Panc1 (cell line): ENCODE measurements around the gene RANGAP1. TPM values are rescaled to one million over a fixed set of nuclear protein-coding genes. Genes with fewer than 3 reads are reported as not detected.
A peak's percentile ranks its signal among the peaks of the same experiment; 100 is the strongest.

Experiments used
- ATAC-seq: fragments of 200-7000 bp; cut with Tn5 transposase; 2 replicates; pipeline ENCODE4 v1.9.1; 2020; ENCODE audit warnings: mild to moderate bottlenecking, moderate library complexity
- BruUV-seq: library from RNA; stranded (reverse); fragments of 400-500 nt; replicated peaks from 2 replicates; lab custom pipeline; 2021; lab: Mats Ljungman, UMichigan
- CTCF ChIA-PET: fragments of 300-600 bp; sonication (Branson Sonifier 250); formaldehyde crosslinking; loops from one replicate; lab custom pipeline; 2022; ENCODE audit warnings: antibody characterized with exemption; lab: Charles Lee
- POLR2A ChIA-PET: fragments of 300-600 bp; sonication (Branson Sonifier 250); formaldehyde crosslinking; loops from one replicate; lab custom pipeline; 2022; ENCODE audit warnings: antibody characterized with exemption; lab: Charles Lee
- DNase-seq: peaks from one replicate; pipeline ENCODE4 v3.0.0-alpha.2; 2010; ENCODE audit warnings: low read depth, low spot score
- H3K27ac ChIP-seq: 2 replicates; pipeline ENCODE4 v1.5.1; 2011; ENCODE audit warnings: mild to moderate bottlenecking, low read length, inconsistent platforms
- H3K27me3 ChIP-seq: fragments of 200-500 bp; sonication (Bioruptor generic); 2 replicates; pipeline ENCODE4 v1.6.0; 2014; ENCODE audit warnings: low read length, inconsistent platforms; ENCODE audit not compliant: control insufficient read depth, insufficient read depth
- H3K36me3 ChIP-seq: fragments of 200-500 bp; sonication (Bioruptor generic); 2 replicates; pipeline ENCODE4 v1.5.1; 2014; ENCODE audit warnings: inconsistent platforms, mild to moderate bottlenecking, low read length, moderate library complexity; ENCODE audit not compliant: control insufficient read depth, insufficient read depth
- H3K4me1 ChIP-seq: 2 replicates; pipeline ENCODE4 v1.5.1; 2011; ENCODE audit warnings: inconsistent platforms, mild to moderate bottlenecking, low read length, moderate library complexity; ENCODE audit not compliant: control insufficient read depth, insufficient read depth
- H3K4me3 ChIP-seq, 2 experiments: 2 replicates each; pipeline ENCODE4 v1.5.1; 2011 to 2012; ENCODE audit warnings: low read depth in 2 of 2, low read length in 2 of 2, mild to moderate bottlenecking in 2 of 2, inconsistent platforms in 1 of 2, moderate library complexity in 1 of 2
- H3K9me3 ChIP-seq: fragments of 200-500 bp; sonication (Bioruptor generic); 2 replicates; pipeline ENCODE4 v1.5.1; 2014; ENCODE audit warnings: low read depth, mild to moderate bottlenecking, inconsistent platforms, low read length, moderate library complexity; ENCODE audit not compliant: control insufficient read depth, insufficient read depth
- CTCF ChIP-seq: fragments of 450-650 bp; IDR thresholded peaks from 2 replicates; pipeline ENCODE4 v1.5.1; 2017; ENCODE audit warnings: mild to moderate bottlenecking
- POLR2AphosphoS5 ChIP-seq: IDR thresholded peaks from 2 replicates; pipeline ENCODE4 v1.6.1; 2012; ENCODE audit warnings: mild to moderate bottlenecking, low read depth, low read length, moderate library complexity
- REST ChIP-seq, 2 experiments: IDR thresholded peaks; 2 replicates each; pipeline ENCODE4 v1.6.1; 2011 to 2012; ENCODE audit warnings: low read depth in 2 of 2, control low read depth in 1 of 2, low read length in 1 of 2, mild to moderate bottlenecking in 1 of 2, moderate library complexity in 1 of 2; ENCODE audit not compliant: insufficient read depth in 1 of 2
- SIN3A ChIP-seq: IDR thresholded peaks from 2 replicates; pipeline ENCODE4 v1.6.1; 2012; ENCODE audit warnings: low read depth, mild to moderate bottlenecking, low read length, moderate library complexity, borderline replicate concordance; ENCODE audit not compliant: insufficient read depth
- TCF7L2 ChIP-seq: IDR thresholded peaks from 2 replicates; pipeline ENCODE4 v1.6.1; 2011; ENCODE audit warnings: mild to moderate bottlenecking, low read depth, low read length, inconsistent platforms
- in situ Hi-C: cut with HindIII; loops from 2 replicates; pipeline ENCODE4 v1.10.0; 2016; ENCODE audit warnings: low sequenced_read_pairs, low pct_unique_long_range_greater_than_20kb
- intact Hi-C: fragments of 100-400 bp; cut with micrococcal nuclease; formaldehyde crosslinking; loops from one replicate; pipeline ENCODE4 v1.10.0; 2022; ENCODE audit not compliant: unreplicated experiment
- total RNA-seq: library from RNA; stranded (reverse); gene quantifications from one replicate; pipeline ENCODE4 v1.2.1, GENCODE V29; 2021; ENCODE audit not compliant: unreplicated experiment

RANGAP1 gene
- total RNA-seq, 1 experiment from 2014 or later: 140 TPM

GRCh38 chr22:41310336-41310735, 24.3 kb upstream of the RANGAP1 start:
- intact Hi-C loops (no loop called here), in situ Hi-C loops (no loop called here)
- Histone ChIP-seq H3K4me1 (peaks cover 16% of the 10 kb centered on the region), H3K27ac (peak overlapping the region; percentile 44), H3K9me3 (no peaks in the 10 kb centered on the region), H3K27me3 (no peaks in the 10 kb centered on the region), H3K4me3 (no peak overlapping the region), H3K36me3 (no peaks in the 10 kb centered on the region)
- POLR2A ChIA-PET: no interaction called here
- CTCF ChIA-PET: no interaction called here
- ATAC-seq (0 out of 2 replicates have a peak, but pooled peaks have one; percentile 15), DNase-seq (no peak)
- no TSS peak for BruUV-seq
- TF ChIP-seq REST (IDR thresholded peaks at IDR 0.05; ENCODE audit: insufficient read depth in 1 of 2, low read depth in 2 of 2, low read length in 1 of 2): no peak
- no peak for TF ChIP-seq TCF7L2
- no peak for TF ChIP-seq SIN3A
- no peak for TF ChIP-seq CTCF
- TF ChIP-seq POLR2AphosphoS5: no peak

- DNase-seq (no peak), ATAC-seq (no peak)
- Histone ChIP-seq H3K9me3 (no peaks in the 10 kb centered on the region), H3K4me1 (peaks cover 24% of the 10 kb centered on the region), H3K4me3 (no peak overlapping the region), H3K27ac (peak overlapping the region; percentile 31), H3K27me3 (no peaks in the 10 kb centered on the region), H3K36me3 (no peaks in the 10 kb centered on the region)
- in situ Hi-C loops: no loop called here
- intact Hi-C loops: no loop called here
- CTCF ChIA-PET: no interaction called here
- POLR2A ChIA-PET: interaction anchor here (0.6 to 0.7 kb wide), 2 partner anchors 20 to 34 kb away, joined by 5 read pairs; no protein-coding TSS in a partner anchor
- BruUV-seq: no TSS peak
- TF ChIP-seq TCF7L2: no peak
- TF ChIP-seq REST (IDR thresholded peaks at IDR 0.05; ENCODE audit: insufficient read depth in 1 of 2, low read depth in 2 of 2, low read length in 1 of 2): no peak
- TF ChIP-seq CTCF: no peak
- no peak for TF ChIP-seq POLR2AphosphoS5
- no peak for TF ChIP-seq SIN3A
Observed at GRCh38 chr22:41308544-41308947, 22.6 kb upstream of the RANGAP1 start.
